Skeletal muscle cell (primary cell): ENCODE data around the gene PXMP4.

Experiments
- DNase-seq: peaks from one replicate; pipeline ENCODE4 v3.0.0-alpha.2; 2010; ENCODE audit warnings: low read depth
- H3K4me3 ChIP-seq: 2 replicates; pipeline ENCODE4 v1.5.1; 2011; ENCODE audit warnings: low read depth, mild to moderate bottlenecking, control low read depth, low read length, moderate library complexity

Gene PXMP4

DNA sequence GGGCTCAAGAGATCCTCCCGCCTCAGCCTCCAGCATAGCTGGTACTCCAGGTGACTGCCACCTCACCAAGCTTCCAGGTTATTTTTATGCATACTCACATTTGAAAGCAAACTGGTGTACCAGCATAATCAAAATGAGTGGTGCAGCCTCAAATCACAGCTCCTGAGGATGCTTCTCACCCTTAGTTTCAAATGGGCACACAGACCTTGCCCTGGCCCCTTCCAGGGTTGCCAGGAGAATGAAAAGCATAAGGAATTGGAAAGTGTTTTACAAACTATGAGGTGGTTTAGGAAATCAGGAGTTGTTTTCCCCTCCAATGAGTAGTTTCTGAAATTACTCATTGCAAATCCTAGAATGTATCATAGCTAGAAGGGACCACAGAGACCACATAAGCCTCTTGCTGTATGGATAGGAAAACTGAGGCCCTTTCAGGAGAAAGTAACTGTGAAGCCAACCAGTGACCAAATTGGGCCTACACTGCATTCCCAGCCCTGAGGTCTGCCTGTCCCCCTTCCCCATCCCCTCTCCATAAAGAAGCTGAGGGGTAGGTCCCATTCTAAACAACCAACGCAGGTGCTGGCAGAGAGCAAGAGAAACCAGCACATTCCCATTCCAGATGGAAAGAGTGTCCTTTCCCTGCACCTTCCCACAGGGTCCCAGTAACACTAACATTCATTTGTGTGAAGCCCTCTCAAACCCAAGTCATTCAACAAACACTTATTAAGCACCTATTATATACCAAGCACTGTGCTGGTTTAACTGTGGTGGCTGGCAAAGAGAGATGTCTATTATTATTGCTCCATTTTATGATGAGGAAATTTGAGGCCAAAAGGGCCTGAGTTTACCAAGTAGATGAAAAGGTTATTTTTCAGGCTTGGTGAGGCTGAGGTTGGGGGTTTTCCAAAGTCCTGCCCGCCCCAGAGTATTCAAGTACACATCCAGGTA, 31.8 kb downstream of the PXMP4 start:
- H3K4me3 ChIP-seq: no peak overlapping the region
- DNase-seq: no peak

DNA sequence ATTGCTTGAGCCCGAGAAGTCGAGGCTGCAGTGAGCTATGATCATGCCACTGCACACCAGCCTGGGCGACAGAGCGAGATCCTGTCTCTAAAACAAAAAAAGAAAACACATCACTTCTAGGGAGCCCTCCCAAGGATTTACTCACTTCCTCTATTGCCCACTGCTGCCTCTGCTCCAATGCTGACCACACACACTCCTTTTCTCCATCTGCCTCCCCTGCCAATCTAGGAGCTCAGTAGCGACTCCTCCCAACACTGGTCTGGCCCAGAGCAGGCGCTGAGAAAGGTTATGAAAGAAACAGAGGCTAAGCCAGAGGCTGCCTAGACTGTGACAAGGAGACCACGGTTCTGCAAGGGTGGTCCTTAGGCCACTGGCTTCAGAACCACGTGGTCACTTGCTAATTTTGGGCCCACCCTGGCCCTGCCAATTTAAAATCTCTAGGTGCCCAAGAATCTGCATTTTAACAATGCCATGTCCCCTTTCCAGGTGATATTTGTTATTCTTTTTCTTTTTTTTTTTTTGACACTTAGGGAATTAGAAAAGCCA, 32.7 kb downstream of the PXMP4 start:
- no peak overlapping the region for H3K4me3 ChIP-seq

GRCh38 chr20:33686984-33687366, 33.1 kb downstream of the PXMP4 start:
- H3K4me3 ChIP-seq: no peak overlapping the region

More for the DNA sequence above, 32.7 kb downstream of the PXMP4 start:
- DNase-seq: no peak

GRCh38 chr20:33686100-33686983, 33.8 kb downstream of the PXMP4 start, which contains the start of gene E2F1:
Gene E2F1 (minus strand): TSS chr20:33686385. CDS start chr20:33686264, 121 bp downstream.
- peak within 1 kb of the TSS; percentile 44 for H3K4me3 ChIP-seq

More at GRCh38 chr20:33686984-33687366, 33.1 kb downstream of the PXMP4 start:
- no peak for DNase-seq

DNA sequence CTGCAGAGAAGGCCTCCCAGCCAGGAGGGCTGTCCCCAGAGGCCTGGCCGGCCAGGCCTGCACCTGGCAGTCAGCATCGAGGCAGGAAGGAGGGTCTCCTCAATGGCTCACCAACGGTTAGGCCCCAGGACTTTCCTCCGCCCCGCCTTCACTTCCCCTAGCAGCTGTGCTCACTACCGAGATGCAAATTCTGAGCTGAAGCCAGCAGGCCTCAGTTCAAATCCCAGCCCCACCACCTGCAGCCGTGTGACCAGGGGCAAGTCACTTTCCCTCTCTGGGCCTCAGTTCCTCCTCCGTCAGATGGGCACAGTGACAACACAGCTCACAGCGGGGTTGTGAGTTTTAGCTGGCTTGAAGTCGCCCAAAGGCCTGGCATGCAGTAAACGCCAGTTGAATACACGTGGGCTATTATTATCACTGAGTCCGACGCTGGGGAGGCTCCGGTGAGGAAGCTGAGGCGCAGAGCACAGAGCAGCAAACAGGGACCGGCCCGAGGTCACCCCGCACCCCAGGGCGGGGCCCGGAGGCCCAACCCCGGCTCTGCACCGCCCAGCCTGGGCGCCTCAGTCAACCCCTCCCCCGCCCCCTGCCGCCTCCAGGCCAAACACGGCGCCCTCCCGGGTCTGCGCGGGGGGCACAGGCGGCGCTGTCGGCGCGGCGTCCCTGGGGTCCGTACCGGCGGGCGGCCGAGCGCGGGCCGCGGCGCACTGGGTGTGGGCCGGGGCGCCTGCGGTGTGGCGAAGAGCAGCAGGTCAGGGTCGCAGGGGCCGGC, 34.6 kb downstream of the PXMP4 start:
- DNase-seq: no peak
- peak overlapping the region; percentile 44 for H3K4me3 ChIP-seq

More at GRCh38 chr20:33686100-33686983, 33.8 kb downstream of the PXMP4 start, which contains the start of gene E2F1:
- DNase-seq: peak; percentile 57

DNA sequence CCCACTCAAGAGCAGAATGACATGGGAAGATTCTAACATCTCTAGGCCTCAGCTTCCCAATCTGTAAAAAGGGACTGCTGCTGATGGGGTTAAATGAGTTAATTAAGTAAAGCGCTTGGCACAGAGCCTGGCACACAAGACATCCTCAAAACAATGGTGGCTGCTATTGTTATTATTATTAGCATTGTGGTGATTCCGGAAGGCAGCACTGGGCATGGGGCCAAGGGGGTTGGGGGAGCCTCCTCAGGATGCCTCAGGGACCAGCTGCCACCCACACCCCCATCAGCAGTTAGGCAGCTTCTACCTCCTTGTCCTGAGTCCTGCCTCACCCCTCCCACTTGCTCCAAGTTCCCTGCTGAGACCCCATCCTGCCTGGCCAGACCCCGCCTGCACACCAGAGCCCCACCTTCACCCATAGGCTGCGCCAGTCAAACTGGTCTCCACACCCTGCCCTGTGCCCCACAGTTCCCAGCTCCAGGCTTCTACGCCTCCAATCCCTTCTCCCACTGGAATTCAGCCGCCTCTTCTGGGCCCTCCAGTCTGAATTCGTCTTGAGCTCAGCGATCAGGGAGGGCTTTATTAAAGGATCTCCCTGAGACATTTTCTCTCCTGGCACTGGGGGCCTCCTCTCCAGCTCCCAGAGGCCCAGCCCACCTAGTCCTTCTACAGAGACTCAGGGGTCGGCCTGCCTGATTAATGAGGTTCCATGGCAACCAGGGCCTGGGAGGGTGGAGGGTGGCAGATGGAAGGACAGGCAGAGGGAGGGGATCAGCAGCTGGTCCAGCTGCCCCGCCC, 35.4 kb downstream of the PXMP4 start:
- DNase-seq: no peak
- peak overlapping the region; percentile 44 for H3K4me3 ChIP-seq

DNA sequence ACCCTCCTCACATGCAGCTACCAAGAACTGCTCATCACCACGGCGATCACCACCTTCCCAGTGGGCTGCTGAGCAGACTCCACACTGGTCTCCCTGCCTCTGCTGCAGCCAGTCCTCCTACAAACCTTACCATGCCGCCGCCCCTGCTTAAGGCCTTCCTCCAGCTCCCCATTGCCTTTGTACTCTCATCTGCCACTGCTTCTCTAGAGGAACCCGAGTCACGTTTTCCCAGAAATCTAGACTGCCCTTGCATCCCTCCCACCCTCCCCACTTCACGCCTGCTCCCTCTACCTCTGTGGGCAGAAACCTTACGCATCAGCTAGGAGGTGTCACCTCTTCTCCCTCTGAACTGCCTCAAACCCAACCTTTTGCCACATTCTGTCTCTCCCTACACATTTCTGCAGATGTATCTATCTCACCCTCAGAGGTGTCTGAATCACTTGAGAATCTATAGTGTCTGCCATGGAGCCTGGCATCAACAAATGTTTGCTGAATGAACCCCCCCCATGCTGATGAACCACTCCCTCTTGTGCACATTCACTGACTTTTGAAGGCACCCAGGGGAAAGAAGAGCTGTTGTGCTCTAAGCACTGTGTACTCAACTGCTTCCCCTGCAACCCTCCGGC, 38.3 kb downstream of the PXMP4 start:
- no peak overlapping the region for H3K4me3 ChIP-seq
- no peak for DNase-seq

DNA sequence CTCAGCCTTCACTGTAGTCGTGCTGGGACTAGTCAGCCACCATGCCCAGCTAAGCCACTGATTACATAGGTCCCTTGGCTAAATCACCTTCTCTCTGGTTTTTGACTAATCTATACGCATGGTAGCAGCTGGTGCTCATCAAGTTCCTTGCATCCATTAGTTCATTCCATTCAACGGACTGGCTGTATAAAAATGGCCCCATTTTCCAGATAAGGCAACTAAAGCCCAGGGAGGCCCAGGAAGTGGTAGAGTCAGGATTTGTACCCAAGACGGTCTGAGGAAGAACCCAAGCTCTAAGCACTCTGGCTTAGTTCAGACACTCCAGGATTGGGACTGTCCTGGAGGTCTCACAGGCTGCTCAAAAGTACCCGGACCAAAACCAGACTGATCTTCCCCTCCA, 38.8 kb downstream of the PXMP4 start:
- H3K4me3 ChIP-seq: no peak overlapping the region
- DNase-seq: no peak

DNA sequence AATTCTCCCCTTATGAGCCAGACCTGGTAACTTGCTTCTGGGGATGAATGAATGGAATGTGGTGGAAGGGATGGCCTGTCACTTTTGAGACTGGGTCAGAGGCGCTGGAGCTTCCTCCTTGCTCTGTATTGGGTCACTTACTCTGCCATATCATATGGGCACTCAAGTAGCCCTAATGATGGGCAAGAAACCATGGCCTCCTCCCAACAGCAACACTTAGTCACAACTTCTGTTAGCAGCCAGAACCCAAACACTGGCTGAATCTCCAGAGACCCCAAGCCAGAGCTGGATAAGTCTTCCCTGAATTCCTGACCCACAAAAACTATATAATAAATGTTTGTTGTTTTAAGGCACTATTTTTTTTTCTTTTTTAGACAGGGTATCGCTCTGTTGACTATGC, 39.4 kb downstream of the PXMP4 start:
- DNase-seq: no peak
- no peak overlapping the region for H3K4me3 ChIP-seq

GRCh38 chr20:33679758-33680485, 40.2 kb downstream of the PXMP4 start:
- DNase-seq: no peak
- no peak overlapping the region for H3K4me3 ChIP-seq

- DNase-seq: no peak
- no peak overlapping the region for H3K4me3 ChIP-seq
Measured at GRCh38 chr20:33677991-33678702, 42.0 kb downstream of the PXMP4 start.

DNA sequence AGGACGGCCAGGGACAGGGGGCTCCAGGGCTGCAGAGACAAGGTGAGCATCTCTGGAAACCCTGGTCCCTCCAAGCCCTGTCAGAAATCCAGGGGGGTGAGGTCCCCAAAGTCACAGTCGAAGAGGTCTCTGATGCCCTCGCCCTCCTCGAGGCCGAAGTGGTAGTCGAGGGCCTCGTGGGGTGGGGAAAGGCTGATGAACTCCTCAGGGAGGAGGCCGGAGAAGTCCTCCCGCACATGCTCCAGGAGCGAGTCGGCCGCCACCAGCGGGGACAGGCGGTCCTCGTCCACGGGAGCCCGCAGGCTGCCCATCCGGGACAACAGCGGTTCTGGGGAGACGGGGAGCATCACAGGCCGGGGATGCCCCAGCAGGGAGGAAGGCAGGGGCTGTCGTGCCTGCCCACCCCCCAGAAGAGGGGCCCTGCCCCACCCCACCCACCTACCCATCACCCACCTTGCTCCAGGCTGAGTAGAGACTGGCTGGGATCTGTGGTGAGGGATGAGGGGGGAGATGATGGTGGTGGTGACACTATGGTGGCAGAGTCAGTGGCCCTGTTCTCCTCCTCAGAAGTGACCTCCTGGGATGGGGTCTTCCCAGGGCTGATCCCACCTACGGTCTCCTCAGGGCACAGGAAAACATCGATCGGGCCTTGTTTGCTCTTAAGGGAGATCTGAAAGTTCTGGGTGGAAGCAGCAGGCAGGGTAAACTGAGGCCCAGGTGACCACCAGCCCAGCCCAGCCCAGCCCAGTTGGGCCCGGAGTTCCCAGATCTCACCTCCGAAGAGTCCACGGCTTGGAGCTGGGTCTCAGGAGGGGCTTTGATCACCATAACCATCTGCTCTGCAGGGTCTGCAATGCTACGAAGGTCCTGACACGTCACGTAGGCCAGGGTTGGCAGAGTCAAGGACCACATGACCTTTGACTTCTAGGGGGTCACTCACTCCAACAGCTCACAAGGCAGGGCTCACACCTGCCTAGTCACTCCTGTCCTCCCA, 43.2 kb downstream of the PXMP4 start:
- DNase-seq: no peak

DNA sequence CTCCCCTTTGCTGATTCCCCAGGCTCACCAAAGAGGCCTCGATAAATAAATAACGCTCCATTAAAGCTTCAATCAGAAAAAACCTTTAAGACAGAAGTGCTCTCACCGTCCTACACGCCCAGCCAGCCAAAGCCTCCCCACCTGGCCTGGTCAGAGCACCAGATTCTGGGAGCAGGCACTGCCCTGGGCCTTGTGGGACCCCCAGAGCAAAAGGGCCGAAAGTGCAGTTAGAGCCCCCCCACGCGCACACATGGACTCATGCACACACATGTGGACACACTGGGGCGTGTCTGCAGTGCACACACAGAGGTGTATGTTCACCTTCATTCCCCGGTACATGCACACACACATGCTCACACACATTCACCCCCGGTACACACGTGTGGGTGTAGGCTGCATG, 44.0 kb downstream of the PXMP4 start:
- DNase-seq: no peak

More for the DNA sequence above, 43.2 kb downstream of the PXMP4 start:
- no peak overlapping the region for H3K4me3 ChIP-seq

DNA sequence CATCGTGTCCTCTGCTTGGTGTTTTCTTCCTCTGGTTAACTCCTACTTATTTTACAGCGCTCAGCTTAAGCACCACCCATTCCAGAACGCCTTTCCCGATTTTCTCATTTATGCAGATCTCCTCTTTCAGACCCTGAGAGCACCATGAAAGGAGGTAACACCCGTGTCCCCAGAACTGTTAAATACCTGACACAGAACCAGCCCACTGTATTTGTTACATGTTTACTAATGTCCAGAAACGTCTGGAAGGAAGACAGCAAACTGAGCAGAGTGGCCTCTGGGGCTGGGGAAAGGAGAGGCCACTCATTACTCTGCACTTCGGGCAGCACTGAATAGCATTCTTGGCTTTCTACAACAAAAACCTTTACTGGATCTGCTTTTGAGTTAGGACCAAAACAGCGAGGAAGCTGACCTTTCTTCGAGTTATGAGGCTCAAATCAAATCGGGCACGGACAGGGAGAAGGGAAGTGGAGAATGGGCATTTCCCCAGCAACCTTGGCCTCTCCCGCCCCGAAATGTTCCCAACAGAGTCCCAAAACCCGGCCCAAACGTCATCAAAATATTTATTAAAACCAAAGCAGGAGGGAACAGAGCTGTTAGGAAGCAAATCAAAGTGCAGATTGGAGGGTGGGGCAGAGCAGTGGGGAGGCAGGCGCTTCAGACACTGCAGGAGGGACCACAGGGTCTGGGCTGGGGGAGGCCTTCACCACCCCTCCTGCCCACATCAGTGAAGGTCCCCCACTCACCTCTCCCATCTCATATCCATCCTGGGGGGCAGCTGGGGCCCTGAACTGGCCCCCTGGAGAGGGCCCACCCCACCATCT, 44.8 kb downstream of the PXMP4 start:
- DNase-seq: no peak
- H3K4me3 ChIP-seq: peak overlapping the region; percentile 71

More for the DNA sequence above, 44.0 kb downstream of the PXMP4 start:
- no peak overlapping the region for H3K4me3 ChIP-seq
